Astrocyte of the spinal cord (primary cell): ENCODE results near the gene AKAP17A.

Experiments
- DNase-seq: peaks from one replicate; pipeline ENCODE4 v3.0.0; 2011; ENCODE audit warnings: low read depth, low spot score
- H3K4me3 ChIP-seq: 2 replicates; pipeline ENCODE4 v1.5.1; 2011; ENCODE audit warnings: low read depth, mild to moderate bottlenecking, low read length, moderate library complexity
- in situ Hi-C: cut with HindIII; loops from 2 replicates; pipeline ENCODE4 v1.10.0; 2017; ENCODE audit warnings: low sequenced_read_pairs
- TF ChIP-seq, protein P1 (sequence below): IDR thresholded peaks from 2 replicates; pipeline ENCODE4 v1.5.1; 2012; ENCODE audit warnings: low read depth, mild to moderate bottlenecking, low read length, inconsistent platforms

The AKAP17A gene

DNA sequence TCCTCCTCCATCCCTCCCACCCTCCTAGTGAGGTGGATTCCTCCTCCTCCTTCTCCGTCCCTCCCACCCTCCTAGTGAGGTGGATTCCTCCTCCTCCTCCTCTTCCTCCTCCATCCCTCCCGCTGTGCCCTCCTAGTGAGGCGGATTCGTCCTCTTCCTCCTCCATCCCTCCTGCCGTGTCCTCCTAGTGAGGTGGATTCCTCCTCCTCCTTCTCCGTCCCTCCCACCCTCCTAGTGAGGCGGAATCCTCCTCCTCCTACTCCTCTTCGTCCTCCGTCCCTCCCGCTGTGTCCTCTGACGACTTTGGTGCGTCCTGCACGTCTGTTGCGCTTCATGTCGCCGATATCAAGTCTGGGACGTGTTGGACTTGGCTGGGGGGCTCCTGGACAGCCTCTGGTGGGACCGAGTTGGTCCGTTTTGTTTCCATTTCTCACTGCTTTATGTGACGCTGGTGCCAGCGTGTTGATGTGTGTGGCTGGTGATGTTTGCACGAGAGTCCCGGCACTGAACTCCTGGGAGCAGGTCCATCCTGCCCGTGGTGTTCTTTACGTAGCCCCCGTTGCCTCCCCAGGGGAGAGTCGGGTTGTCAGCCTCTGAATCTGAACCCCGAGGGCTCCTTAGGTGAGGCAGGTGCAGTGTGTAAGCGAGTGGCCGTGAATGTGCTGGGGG, 5.4 kb downstream of the AKAP17A start:
- TF ChIP-seq, protein P1, sequence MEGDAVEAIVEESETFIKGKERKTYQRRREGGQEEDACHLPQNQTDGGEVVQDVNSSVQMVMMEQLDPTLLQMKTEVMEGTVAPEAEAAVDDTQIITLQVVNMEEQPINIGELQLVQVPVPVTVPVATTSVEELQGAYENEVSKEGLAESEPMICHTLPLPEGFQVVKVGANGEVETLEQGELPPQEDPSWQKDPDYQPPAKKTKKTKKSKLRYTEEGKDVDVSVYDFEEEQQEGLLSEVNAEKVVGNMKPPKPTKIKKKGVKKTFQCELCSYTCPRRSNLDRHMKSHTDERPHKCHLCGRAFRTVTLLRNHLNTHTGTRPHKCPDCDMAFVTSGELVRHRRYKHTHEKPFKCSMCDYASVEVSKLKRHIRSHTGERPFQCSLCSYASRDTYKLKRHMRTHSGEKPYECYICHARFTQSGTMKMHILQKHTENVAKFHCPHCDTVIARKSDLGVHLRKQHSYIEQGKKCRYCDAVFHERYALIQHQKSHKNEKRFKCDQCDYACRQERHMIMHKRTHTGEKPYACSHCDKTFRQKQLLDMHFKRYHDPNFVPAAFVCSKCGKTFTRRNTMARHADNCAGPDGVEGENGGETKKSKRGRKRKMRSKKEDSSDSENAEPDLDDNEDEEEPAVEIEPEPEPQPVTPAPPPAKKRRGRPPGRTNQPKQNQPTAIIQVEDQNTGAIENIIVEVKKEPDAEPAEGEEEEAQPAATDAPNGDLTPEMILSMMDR = no peak
- no peak overlapping the region for H3K4me3 ChIP-seq
- DNase-seq = no peak
- in situ Hi-C loops = no loop called here

DNA sequence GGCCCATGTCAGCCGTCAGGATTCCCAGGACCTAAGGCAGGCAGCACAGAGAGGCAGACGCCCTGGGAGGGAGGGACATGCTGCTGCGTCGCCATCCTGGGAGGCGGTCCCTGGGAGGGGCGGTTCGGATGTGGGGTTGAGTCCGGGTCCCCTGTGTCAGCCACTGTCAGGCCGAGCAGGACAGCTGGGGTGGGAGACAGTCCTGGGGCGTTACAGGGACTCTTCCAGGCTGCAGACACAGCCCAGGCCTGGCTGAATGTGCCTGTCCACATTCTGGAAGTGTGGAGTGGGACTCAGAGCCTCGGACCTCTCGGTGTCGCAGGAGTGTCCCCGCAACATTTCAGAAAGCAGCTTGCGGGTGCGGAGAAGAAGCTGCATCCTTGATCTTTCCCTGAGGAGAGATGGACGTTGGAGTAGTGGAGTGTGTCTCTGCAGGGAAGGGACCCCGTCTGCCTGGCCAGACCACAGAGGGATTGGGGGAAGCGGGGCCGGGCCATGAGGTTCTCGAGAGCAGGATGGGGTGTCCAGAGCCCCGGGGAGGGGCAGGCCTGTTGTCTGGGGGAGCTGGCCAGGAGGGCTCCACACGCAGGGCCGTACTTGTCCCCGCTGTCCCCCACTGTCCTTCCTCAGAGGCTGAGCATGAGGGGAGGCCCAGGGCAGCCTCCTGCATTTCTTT, 6.1 kb downstream of the AKAP17A start:
- in situ Hi-C loops = no loop called here
- no peak for DNase-seq

DNA sequence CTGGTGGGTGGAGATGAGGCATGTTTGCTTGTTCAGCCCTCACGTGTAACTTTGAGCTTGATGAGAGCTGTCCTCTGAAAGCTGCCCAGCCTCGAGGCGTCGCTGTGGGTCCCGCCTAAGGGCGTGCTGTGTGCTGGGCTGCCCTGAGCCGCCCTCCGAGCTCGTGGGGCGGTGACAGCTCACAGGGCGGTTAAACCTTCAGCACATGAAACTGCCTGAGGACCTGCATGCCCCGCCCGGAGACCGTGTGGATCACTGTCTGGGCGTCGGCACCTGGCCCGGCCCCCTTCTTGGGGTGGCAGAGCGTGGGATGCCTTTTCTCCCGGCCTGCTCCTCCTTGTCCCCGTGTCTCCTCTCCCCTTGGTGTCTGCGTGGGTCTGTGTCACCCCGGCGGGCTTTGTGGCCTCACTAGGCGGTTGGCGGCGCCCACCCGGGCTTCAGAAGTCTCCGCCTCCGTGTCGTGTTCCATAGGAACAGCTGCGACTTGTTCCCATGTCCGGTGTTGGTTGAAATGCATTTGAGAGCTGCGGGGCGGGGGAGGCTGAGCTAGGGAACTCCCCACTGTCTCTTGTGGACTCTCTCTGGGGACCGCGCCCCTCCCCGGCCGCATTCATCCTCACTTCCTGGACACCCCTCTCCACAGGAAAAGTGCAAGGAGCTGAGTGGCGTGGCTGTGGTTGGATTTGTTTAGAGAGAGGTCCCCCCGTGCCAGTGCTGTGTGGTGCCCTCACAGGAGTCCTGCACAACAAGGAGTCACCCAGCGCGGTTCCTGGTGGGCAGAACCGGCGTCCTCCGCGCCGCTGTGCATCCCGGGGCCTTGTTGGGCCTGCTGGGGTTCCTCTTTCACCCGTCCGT, 6.8 kb downstream of the AKAP17A start:
- in situ Hi-C loops = no loop called here
- TF ChIP-seq, protein P1 = no peak
- DNase-seq = no peak
- H3K4me3 ChIP-seq = no peak overlapping the region

More for the DNA sequence above, 6.1 kb downstream of the AKAP17A start:
- H3K4me3 ChIP-seq = no peak overlapping the region
- TF ChIP-seq, protein P1 = no peak

DNA sequence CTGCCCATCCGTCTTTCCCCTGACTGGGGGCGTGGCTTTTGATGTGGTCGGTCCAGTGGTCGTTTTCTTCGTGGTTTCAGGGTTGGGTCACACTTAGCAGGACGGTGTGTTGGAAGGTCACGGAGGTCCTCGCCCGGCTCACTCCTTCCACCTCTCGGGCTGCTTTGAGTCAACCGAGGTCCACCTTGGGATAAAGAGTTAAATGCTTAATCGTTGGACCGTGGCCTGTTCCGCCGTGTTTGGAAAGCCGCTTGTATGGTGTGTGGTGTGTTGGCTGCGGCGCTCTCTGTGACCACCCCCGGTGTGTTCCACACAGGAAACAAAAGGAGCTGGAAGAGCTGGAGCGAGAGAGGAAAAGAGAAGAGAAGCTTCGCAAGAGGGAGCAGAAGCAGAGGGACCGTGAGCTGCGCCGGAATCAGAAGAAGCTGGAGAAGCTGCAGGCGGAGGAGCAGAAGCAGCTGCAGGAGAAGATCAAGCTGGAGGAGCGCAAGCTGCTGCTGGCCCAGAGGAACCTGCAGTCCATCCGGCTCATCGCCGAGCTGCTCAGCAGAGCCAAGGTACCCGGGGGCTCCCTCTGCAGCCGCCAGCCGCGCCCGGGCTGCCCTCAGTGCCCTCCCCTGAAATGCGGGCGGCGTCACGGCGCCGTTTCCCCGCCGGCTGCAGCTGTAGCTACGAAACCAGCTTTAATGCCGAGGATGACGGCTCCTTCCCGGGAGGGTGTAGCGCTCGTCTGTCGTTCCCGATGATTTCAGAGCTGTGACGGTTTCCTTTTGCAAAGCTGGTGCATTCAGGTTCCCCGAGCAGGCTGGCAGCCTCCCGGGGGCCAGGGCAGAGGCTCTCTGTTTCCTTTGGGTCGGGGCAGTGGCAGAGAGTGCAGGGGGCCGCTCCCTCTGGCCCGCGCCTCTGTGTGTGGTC, 7.7 kb downstream of the AKAP17A start:
- TF ChIP-seq, protein P1 = no peak
- no peak overlapping the region for H3K4me3 ChIP-seq
- DNase-seq = no peak
- in situ Hi-C loops = no loop called here

DNA sequence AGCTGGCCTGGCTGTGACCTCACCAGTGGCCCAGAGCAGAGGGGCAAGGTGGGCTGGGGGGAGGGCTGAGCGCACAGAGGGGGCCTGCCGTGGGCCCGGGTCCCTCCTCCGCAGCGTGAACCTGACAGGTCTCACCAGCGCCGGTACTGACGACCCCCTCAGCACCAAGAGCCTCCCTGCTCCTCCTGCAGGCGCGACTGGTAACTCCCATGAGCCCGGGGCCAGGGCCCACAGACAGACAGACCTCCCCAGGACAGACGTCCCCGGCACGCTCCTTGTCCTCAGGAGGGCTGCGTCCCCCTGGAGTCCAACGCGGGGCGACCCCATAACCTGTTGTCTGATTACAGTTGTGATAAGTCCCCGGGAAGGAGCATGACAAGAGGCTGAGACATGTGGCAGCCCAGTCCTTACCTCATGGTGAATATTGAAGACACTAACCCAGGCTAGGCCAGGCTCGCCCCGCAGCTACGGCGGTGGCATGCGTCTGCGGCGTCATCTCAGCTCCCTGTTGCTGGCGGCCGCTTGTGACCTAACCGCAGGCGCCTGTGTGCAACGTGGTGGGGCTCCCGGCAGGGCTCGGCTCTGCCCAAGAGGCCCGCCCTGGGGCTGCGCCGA, 8.5 kb downstream of the AKAP17A start:
- in situ Hi-C loops = no loop called here
- TF ChIP-seq, protein P1 = no peak
- H3K4me3 ChIP-seq = no peak overlapping the region
- DNase-seq = no peak
